ENCODE measurements around the gene OOSP4A.

DNA sequence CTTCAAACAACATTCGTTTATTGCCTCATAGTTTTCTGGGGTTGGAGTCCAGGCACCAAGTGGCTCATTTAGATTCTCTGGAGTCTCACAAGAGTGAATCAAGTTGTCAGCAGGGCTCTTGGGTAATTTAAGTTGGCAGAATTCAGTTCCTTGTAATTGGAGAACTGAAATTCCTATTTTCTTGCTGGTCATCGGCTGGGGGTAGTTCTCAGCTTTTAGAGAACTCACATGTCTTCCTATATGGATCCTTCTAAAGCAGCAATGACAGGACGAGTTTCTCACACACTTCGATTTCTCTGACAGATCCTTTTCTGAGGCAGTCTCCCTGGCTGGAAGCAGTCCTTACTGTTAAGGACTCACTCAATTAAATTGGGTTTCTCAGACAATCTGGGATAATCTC is 35.9 kb downstream of the OOSP4A start:
- TF ChIP-seq CTCF (IDR thresholded peaks at IDR 0.05; ENCODE audit: poor library complexity, severe bottlenecking) (no peak), POLR2AphosphoS5 (IDR thresholded peaks at IDR 0.05) (no peak), RAD21 (conservative IDR thresholded peaks at IDR 0.05) (no peak), TAF1 (IDR thresholded peaks at IDR 0.05; ENCODE audit: low read depth) (no peak), SMC3 (conservative IDR thresholded peaks at IDR 0.05; ENCODE audit: poor library complexity) (no peak), EP300 (conservative IDR thresholded peaks at IDR 0.05; ENCODE audit: poor library complexity, severe bottlenecking) (no peak), EZH2 (IDR thresholded peaks at IDR 0.05; ENCODE audit: borderline replicate concordance, insufficient read depth, low read length, poor library complexity, severe bottlenecking) (no peak), MXI1 (conservative IDR thresholded peaks at IDR 0.05; ENCODE audit: poor library complexity, severe bottlenecking) (no peak)
- TF ChIP-seq, protein P1, sequence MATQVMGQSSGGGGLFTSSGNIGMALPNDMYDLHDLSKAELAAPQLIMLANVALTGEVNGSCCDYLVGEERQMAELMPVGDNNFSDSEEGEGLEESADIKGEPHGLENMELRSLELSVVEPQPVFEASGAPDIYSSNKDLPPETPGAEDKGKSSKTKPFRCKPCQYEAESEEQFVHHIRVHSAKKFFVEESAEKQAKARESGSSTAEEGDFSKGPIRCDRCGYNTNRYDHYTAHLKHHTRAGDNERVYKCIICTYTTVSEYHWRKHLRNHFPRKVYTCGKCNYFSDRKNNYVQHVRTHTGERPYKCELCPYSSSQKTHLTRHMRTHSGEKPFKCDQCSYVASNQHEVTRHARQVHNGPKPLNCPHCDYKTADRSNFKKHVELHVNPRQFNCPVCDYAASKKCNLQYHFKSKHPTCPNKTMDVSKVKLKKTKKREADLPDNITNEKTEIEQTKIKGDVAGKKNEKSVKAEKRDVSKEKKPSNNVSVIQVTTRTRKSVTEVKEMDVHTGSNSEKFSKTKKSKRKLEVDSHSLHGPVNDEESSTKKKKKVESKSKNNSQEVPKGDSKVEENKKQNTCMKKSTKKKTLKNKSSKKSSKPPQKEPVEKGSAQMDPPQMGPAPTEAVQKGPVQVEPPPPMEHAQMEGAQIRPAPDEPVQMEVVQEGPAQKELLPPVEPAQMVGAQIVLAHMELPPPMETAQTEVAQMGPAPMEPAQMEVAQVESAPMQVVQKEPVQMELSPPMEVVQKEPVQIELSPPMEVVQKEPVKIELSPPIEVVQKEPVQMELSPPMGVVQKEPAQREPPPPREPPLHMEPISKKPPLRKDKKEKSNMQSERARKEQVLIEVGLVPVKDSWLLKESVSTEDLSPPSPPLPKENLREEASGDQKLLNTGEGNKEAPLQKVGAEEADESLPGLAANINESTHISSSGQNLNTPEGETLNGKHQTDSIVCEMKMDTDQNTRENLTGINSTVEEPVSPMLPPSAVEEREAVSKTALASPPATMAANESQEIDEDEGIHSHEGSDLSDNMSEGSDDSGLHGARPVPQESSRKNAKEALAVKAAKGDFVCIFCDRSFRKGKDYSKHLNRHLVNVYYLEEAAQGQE (IDR thresholded peaks at IDR 0.05; ENCODE audit: borderline replicate concordance): no peak

Data from neural cell (in vitro differentiated cells).